Epithelial cell of proximal tubule (primary cell): ENCODE data around the gene IQSEC1. TPM values are rescaled to one million over a fixed set of nuclear protein-coding genes. Genes with fewer than 3 reads are reported as not detected.

ENCODE experiments used
- DNase-seq: peaks from one replicate; pipeline ENCODE4 v3.0.0-alpha.2; 2011; ENCODE audit warnings: low read depth
- H3K4me3 ChIP-seq: 2 replicates; pipeline ENCODE4 v1.5.1; 2011; ENCODE audit warnings: low read depth, mild to moderate bottlenecking, low read length
- total RNA-seq: library from RNA; depleted of rRNA; stranded (reverse); fragments of >200 nt; gene quantifications from 2 replicates; pipeline ENCODE4 v1.2.3, GENCODE V29; 2015
- TF ChIP-seq, protein P1 (sequence below): conservative IDR thresholded peaks from 2 replicates; pipeline ENCODE4 v1.5.1; 2012; ENCODE audit warnings: low read depth, mild to moderate bottlenecking, low read length

IQSEC1 gene
- total RNA-seq, 1 donor from 2014 or later: 8.8 TPM

DNA sequence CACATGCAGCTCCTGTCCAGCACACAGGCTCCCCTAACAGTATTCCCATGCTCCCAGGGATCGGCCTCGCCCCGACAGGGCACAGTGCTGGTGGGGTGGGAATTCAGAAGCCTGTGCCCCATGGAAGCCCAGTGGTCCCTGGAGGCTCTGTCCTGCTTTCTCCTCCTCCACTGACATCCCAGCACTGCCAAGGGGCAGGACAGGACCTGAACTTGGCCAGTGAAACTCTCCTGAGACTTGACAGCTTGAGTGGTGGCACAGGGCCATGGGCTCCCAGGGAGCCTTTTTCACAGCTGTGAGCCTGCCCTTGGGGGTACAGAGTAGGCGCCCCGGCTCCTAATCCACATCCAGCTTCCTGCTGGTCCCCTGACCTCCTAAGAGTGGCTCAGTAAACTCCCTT lies 38.4 kb downstream of the IQSEC1 start:
- no peak overlapping the region for H3K4me3 ChIP-seq
- DNase-seq: no peak
- TF ChIP-seq, protein P1, sequence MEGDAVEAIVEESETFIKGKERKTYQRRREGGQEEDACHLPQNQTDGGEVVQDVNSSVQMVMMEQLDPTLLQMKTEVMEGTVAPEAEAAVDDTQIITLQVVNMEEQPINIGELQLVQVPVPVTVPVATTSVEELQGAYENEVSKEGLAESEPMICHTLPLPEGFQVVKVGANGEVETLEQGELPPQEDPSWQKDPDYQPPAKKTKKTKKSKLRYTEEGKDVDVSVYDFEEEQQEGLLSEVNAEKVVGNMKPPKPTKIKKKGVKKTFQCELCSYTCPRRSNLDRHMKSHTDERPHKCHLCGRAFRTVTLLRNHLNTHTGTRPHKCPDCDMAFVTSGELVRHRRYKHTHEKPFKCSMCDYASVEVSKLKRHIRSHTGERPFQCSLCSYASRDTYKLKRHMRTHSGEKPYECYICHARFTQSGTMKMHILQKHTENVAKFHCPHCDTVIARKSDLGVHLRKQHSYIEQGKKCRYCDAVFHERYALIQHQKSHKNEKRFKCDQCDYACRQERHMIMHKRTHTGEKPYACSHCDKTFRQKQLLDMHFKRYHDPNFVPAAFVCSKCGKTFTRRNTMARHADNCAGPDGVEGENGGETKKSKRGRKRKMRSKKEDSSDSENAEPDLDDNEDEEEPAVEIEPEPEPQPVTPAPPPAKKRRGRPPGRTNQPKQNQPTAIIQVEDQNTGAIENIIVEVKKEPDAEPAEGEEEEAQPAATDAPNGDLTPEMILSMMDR: no peak

- no peak for DNase-seq
- H3K4me3 ChIP-seq: no peak overlapping the region
- TF ChIP-seq, protein P1: no peak
Observed at GRCh38 chr3:13034109-13034800, 39.0 kb downstream of the IQSEC1 start.

- TF ChIP-seq, protein P1: no peak
- DNase-seq: no peak
- no peak overlapping the region for H3K4me3 ChIP-seq
Observed at GRCh38 chr3:13032206-13032605, 41.0 kb downstream of the IQSEC1 start.

- TF ChIP-seq, protein P1: no peak
- H3K4me3 ChIP-seq: no peak overlapping the region
- DNase-seq: no peak
Observed at GRCh38 chr3:13031621-13032020, 41.6 kb downstream of the IQSEC1 start.

DNA sequence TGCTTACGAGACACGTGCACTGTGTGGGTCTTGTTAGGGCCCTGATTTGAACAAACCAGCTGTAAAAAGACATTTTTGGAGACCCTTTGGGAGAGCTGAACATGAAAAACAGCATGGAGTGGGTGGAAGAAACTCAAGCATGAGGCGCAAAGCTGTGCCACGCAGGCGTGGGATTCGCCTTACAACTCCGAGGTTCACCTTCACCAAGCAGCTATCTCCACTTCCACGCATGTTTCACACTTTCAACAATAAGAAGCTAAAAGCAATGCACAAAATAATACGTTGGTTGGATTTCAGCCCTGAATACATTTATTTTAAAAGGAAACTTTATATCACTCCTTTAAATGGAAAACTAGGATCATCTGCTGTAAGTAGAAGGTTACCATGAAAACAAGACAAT lies 42.5 kb downstream of the IQSEC1 start:
- TF ChIP-seq, protein P1: no peak
- DNase-seq: no peak
- no peak overlapping the region for H3K4me3 ChIP-seq

GRCh38 chr3:13028010-13028821 lies 45.0 kb downstream of the IQSEC1 start:
- H3K4me3 ChIP-seq: no peak overlapping the region
- no peak for DNase-seq
- TF ChIP-seq, protein P1: no peak

DNA sequence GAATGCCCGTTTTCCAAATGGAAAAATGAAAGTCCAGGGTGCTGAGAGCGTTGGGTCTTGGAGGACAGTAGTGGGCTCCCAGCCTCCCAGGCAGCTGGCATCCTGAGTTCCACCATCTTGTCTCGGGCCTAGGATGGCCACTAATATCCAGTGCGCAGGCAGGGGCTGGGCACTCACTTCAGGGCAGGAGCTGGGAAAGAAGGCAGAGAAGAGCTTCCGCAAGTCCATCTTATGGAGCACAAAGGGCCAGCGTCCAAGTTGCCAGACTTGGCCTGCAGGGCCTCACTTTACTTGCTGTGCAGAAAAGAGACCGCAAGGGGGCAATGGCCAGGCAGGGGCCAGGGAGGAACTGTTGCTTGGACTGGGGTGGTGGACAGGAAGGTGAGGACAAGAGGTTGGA lies 46.1 kb downstream of the IQSEC1 start:
- DNase-seq: no peak
- TF ChIP-seq, protein P1: no peak
- H3K4me3 ChIP-seq: no peak overlapping the region
